ENCODE measurements around the gene BTBD6. TPM values are rescaled to one million over a fixed set of nuclear protein-coding genes. Genes with fewer than 3 reads are reported as not detected.

Gene BTBD6
- total and polyA plus RNA-seq, 2 experiments from 2014 or later = 2.2 to 11.6 TPM

DNA sequence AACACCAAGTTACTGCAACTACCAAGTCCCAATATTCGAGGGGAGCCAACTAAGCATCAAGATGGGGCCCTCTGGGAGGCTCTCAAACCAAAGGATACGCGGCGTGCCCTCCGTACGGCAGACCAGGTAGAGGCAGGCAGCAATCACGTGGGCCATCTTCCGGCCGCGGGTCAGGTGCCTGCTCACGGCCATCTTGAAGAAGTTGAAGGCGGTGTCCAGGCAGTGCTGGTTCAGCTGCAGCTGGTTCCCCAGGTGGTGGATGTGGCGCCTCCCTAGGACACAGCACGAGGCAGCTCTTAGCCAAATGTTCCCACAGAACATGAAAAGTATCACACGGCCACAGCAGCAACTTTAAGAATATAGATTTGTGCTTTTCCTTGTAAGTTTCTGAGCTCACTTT is 24.3 kb downstream of the BTBD6 start:
- TF ChIP-seq EZH2phosphoT487 (IDR thresholded peaks at IDR 0.05; ENCODE audit: unreplicated experiment) (no peak), CREB1 (CRISPR knock-in tag; IDR thresholded peaks at IDR 0.05; ENCODE audit: low read depth) (no peak), ETS1 (IDR thresholded peaks at IDR 0.05) (no peak), EZH2 (IDR thresholded peaks at IDR 0.05; ENCODE audit: low read depth, unreplicated experiment) (no peak), ZNF114 (CRISPR knock-in tag; IDR thresholded peaks at IDR 0.05) (no peak), POLR2AphosphoS5 (IDR thresholded peaks at IDR 0.05; ENCODE audit: low read depth) (no peak), ZNF331 (CRISPR knock-in tag; IDR thresholded peaks at IDR 0.05; ENCODE audit: low read depth) (no peak), ZNF462 (CRISPR knock-in tag; IDR thresholded peaks at IDR 0.05) (no peak), STAT1 (IDR thresholded peaks at IDR 0.05; ENCODE audit: unreplicated experiment) (no peak), NANOG (IDR thresholded peaks at IDR 0.05; ENCODE audit: borderline replicate concordance) (no peak), JUNB (IDR thresholded peaks at IDR 0.05; ENCODE audit: unreplicated experiment) (no peak)
- TF ChIP-seq, protein P1, sequence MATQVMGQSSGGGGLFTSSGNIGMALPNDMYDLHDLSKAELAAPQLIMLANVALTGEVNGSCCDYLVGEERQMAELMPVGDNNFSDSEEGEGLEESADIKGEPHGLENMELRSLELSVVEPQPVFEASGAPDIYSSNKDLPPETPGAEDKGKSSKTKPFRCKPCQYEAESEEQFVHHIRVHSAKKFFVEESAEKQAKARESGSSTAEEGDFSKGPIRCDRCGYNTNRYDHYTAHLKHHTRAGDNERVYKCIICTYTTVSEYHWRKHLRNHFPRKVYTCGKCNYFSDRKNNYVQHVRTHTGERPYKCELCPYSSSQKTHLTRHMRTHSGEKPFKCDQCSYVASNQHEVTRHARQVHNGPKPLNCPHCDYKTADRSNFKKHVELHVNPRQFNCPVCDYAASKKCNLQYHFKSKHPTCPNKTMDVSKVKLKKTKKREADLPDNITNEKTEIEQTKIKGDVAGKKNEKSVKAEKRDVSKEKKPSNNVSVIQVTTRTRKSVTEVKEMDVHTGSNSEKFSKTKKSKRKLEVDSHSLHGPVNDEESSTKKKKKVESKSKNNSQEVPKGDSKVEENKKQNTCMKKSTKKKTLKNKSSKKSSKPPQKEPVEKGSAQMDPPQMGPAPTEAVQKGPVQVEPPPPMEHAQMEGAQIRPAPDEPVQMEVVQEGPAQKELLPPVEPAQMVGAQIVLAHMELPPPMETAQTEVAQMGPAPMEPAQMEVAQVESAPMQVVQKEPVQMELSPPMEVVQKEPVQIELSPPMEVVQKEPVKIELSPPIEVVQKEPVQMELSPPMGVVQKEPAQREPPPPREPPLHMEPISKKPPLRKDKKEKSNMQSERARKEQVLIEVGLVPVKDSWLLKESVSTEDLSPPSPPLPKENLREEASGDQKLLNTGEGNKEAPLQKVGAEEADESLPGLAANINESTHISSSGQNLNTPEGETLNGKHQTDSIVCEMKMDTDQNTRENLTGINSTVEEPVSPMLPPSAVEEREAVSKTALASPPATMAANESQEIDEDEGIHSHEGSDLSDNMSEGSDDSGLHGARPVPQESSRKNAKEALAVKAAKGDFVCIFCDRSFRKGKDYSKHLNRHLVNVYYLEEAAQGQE (IDR thresholded peaks at IDR 0.05; ENCODE audit: unreplicated experiment) = no peak
- TF ChIP-seq, protein P2, sequence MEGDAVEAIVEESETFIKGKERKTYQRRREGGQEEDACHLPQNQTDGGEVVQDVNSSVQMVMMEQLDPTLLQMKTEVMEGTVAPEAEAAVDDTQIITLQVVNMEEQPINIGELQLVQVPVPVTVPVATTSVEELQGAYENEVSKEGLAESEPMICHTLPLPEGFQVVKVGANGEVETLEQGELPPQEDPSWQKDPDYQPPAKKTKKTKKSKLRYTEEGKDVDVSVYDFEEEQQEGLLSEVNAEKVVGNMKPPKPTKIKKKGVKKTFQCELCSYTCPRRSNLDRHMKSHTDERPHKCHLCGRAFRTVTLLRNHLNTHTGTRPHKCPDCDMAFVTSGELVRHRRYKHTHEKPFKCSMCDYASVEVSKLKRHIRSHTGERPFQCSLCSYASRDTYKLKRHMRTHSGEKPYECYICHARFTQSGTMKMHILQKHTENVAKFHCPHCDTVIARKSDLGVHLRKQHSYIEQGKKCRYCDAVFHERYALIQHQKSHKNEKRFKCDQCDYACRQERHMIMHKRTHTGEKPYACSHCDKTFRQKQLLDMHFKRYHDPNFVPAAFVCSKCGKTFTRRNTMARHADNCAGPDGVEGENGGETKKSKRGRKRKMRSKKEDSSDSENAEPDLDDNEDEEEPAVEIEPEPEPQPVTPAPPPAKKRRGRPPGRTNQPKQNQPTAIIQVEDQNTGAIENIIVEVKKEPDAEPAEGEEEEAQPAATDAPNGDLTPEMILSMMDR (conservative IDR thresholded peaks at IDR 0.05; ENCODE audit: low read depth in 2 of 2) = no peak
- Histone ChIP-seq H3K79me2 (replicated peaks; ENCODE audit: insufficient read depth) (no peaks in the 10 kb centered on the region; the same call in 1 of the 2 replicates), H3K27ac (ENCODE audit: low read depth) (no peak overlapping the region), H4K20me1 (replicated peaks; ENCODE audit: insufficient read depth) (no peaks in the 10 kb centered on the region; the same call in 1 of the 2 replicates), H3K4me3 (no peak overlapping the region), H3F3A (replicated peaks; ENCODE audit: low read depth) (no peaks in the 10 kb centered on the region), H3K9me2 (ENCODE audit: insufficient read depth) (no peaks in the 10 kb centered on the region), H3K27me3 (ENCODE audit: insufficient read depth) (no peaks in the 10 kb centered on the region), H3K36me3 (ENCODE audit: insufficient read depth) (no peaks in the 10 kb centered on the region), H3K4me1 (ENCODE audit: insufficient read depth) (no peaks in the 10 kb centered on the region), H2AFZ (no peak overlapping the region), H3K4me2 (no peak overlapping the region)
- DNase-seq (ENCODE audit: low spot score) (peak; percentile 39), ATAC-seq (peak; percentile 43)
- Mint-ChIP-seq H3K27me3 (ENCODE audit: insufficient read depth, low read depth, poor library complexity) (peaks cover 5% of the 10 kb centered on the region), H3K27ac (no peak overlapping the region), H3K4me1 (peaks cover 3% of the 10 kb centered on the region; the same call in 2 of the 3 replicates), H3K36me3 (ENCODE audit: low read depth) (no peaks in the 10 kb centered on the region; the same call in 2 of the 3 replicates), H3K9me3 (no peaks in the 10 kb centered on the region), H3K4me3 (no peak overlapping the region)
